Nephron progenitor cell (in vitro differentiated cells): ENCODE results near the gene ARMC6.

ENCODE experiments used
- DNase-seq: peaks from one replicate; pipeline ENCODE4 v3.0.0; 2021
- H3K27ac Mint-ChIP-seq: 2 replicates; pipeline ENCODE4 v1.8.0; 2021; ENCODE audit warnings: mild to moderate bottlenecking, moderate library complexity, mixed read lengths
- H3K27me3 Mint-ChIP-seq: 2 replicates; pipeline ENCODE4 v1.8.0; 2021; ENCODE audit warnings: mild to moderate bottlenecking, low read depth, mixed read lengths; ENCODE audit not compliant: poor library complexity
- H3K36me3 Mint-ChIP-seq: 2 replicates; pipeline ENCODE4 v1.8.0; 2021; ENCODE audit warnings: low read depth, mixed read lengths
- H3K4me1 Mint-ChIP-seq: 2 replicates; pipeline ENCODE4 v1.8.0; 2021; ENCODE audit warnings: mixed read lengths
- H3K4me3 Mint-ChIP-seq: 2 replicates; pipeline ENCODE4 v1.8.0; 2021; ENCODE audit warnings: mild to moderate bottlenecking, moderate library complexity, mixed read lengths
- H3K9me3 Mint-ChIP-seq: 2 replicates; pipeline ENCODE4 v1.8.0; 2021; ENCODE audit warnings: mild to moderate bottlenecking, moderate library complexity, mixed read lengths
- TF ChIP-seq, protein P1 (sequence below): fragments of 200-600 bp; sonication (generic); IDR thresholded peaks from 2 replicates; pipeline ENCODE4 v1.5.0; 2021; ENCODE audit warnings: antibody characterized with exemption

ARMC6 gene

DNA sequence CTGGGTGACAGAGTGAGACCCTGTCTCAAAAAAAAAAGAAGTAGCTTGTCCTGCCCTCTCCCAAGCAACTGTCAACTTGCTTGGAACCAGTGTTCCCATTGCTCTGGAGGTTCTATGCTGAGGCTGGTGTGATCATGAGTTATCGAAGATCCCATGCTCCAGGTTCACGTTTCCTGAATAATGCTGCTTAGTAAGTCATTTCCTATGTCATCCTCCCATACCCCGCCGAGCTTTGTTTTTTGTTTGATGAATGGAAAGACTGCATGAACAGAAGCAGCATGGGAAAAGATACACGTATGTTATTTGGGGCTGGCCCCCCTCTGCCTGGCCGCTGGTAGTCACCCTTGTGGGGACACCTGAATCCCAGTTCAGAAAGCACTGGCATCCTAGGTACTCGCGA, 41.7 kb downstream of the ARMC6 start:
- DNase-seq, result no peak

DNA sequence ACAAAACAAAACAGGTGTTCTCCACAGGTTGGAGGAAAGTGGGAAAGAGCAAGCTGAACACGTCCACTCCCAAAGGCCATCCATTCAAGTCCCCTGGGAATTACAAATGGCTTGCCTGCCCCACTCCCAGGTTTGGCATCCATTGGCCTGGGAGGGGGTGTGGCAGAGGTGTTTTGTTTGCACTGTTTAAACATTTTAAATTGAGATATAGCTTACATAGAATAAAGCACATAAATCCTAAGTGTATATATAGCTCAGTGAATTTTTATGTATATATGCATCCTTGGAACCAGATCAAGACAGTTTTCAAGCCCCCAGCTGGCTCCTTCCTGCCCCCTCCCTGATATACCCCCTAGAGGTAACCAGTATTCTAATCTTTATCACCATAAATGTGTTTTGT, 43.1 kb downstream of the ARMC6 start:
- H3K27me3 Mint-ChIP-seq, result peaks cover 24% of the 10 kb centered on the region
- no peaks in the 10 kb centered on the region for H3K36me3 Mint-ChIP-seq
- DNase-seq, result no peak
- no peak overlapping the region for H3K27ac Mint-ChIP-seq
- H3K4me3 Mint-ChIP-seq, result no peak overlapping the region
- peaks cover 6% of the 10 kb centered on the region for H3K4me1 Mint-ChIP-seq
- TF ChIP-seq, protein P1, sequence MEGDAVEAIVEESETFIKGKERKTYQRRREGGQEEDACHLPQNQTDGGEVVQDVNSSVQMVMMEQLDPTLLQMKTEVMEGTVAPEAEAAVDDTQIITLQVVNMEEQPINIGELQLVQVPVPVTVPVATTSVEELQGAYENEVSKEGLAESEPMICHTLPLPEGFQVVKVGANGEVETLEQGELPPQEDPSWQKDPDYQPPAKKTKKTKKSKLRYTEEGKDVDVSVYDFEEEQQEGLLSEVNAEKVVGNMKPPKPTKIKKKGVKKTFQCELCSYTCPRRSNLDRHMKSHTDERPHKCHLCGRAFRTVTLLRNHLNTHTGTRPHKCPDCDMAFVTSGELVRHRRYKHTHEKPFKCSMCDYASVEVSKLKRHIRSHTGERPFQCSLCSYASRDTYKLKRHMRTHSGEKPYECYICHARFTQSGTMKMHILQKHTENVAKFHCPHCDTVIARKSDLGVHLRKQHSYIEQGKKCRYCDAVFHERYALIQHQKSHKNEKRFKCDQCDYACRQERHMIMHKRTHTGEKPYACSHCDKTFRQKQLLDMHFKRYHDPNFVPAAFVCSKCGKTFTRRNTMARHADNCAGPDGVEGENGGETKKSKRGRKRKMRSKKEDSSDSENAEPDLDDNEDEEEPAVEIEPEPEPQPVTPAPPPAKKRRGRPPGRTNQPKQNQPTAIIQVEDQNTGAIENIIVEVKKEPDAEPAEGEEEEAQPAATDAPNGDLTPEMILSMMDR, result no peak
- H3K9me3 Mint-ChIP-seq, result no peaks in the 10 kb centered on the region

More for the DNA sequence above, 41.7 kb downstream of the ARMC6 start:
- Mint-ChIP-seq H3K36me3 (no peaks in the 10 kb centered on the region), H3K4me3 (no peak overlapping the region), H3K9me3 (no peaks in the 10 kb centered on the region), H3K27me3 (peaks cover 24% of the 10 kb centered on the region), H3K4me1 (peaks cover 3% of the 10 kb centered on the region), H3K27ac (no peak overlapping the region)
- TF ChIP-seq, protein P1, result no peak

DNA sequence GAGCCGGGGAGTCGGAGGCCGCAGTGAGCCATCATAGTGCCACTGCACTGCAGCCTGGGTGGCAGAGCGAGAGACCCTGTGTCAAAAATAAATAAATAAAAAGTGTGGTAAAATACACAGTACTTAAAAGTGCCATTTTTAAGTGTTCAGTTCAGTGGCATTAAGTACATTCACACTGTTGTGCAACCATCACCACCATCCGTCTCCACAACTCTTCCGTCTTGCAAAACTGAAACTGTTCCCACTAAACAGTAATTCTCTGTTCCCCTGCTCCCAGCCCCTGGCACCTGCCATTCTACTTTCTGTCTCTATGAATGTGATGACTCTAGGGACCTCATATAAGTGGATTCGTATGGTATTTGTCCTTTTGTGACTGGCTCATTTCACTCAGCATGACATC, 43.7 kb downstream of the ARMC6 start:
- H3K4me3 Mint-ChIP-seq, result no peak overlapping the region
- no peak for DNase-seq
- H3K27ac Mint-ChIP-seq, result no peak overlapping the region
- H3K4me1 Mint-ChIP-seq, result peaks cover 12% of the 10 kb centered on the region
- H3K27me3 Mint-ChIP-seq, result peaks cover 24% of the 10 kb centered on the region
- TF ChIP-seq, protein P1, result no peak
- H3K36me3 Mint-ChIP-seq, result no peaks in the 10 kb centered on the region
- H3K9me3 Mint-ChIP-seq, result no peaks in the 10 kb centered on the region

DNA sequence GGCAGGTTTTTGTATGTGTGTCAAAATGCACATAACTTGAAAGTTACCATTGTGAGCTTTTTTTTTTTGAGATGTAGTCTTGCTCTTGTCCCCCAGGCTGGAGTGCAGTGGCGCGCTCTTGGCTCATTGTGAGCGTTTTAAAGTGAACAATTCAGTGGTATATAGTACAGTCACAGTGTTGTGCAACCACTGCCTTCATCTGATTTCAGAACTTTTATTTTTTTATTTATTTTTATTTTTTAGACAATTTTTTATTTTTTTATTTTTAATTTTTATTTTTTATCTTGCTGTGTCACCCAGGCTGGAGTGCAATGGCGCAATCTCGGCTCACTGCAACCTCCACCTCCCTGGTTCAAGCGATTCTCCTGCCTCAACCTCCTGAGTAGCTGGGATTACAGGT, 45.4 kb downstream of the ARMC6 start:
- TF ChIP-seq, protein P1, result no peak
- Mint-ChIP-seq H3K4me3 (no peak overlapping the region), H3K36me3 (no peaks in the 10 kb centered on the region), H3K9me3 (no peaks in the 10 kb centered on the region), H3K27me3 (peaks cover 25% of the 10 kb centered on the region), H3K27ac (no peak overlapping the region), H3K4me1 (peaks cover 17% of the 10 kb centered on the region)
- DNase-seq, result no peak

DNA sequence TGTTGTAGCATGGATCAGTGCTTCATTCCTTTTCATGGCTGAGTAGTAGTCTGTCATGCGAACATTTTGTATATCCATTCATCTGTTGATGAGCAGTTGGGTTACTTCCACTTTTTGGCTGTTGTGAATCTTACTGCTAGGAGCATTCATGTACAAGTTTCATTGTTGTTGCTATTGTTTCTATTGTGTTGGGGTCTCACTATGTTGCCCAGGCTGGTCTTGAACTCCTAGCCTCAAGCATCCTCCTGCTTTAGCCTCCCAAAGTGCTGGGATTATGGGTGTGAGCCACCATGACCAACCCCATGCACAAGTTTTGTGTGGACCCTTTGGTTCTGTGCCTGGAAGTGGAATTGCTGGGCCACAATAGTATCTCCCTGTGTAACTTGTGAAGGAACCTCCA, 46.2 kb downstream of the ARMC6 start:
- H3K36me3 Mint-ChIP-seq, result no peaks in the 10 kb centered on the region
- no peak overlapping the region for H3K27ac Mint-ChIP-seq
- H3K27me3 Mint-ChIP-seq, result peaks cover 25% of the 10 kb centered on the region
- H3K4me1 Mint-ChIP-seq, result peaks cover 17% of the 10 kb centered on the region
- H3K9me3 Mint-ChIP-seq, result no peaks in the 10 kb centered on the region
- no peak for DNase-seq
- TF ChIP-seq, protein P1, result no peak
- H3K4me3 Mint-ChIP-seq, result no peak overlapping the region

DNA sequence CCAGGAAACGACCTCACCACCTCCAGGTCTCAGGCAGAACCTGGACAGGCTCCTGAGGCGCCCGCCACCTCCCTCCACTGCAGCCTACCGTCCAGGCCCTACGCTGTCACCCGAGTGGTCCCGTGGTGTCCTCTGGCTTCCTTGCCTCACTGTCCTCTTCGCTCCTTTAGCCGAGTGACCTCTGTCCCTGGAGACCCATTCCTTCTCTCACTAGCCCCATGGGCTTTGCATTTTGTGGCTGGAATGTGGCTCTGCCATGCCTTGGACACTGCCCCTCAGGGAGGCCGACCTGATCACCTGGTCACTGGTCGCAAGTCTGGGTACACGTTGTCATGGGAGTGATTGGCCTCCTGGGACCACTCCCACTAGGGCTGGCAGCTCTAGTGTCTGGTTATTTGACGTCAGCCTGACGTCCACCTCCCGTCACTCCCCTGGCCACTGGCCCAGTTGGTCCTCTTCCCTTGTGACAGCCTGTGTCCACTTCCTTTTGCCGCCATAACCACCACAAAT, 48.3 kb downstream of the ARMC6 start:
- Mint-ChIP-seq H3K4me3 (peak overlapping the region; percentile 56), H3K36me3 (no peaks in the 10 kb centered on the region), H3K27me3 (peaks cover 27% of the 10 kb centered on the region), H3K4me1 (peaks cover 17% of the 10 kb centered on the region), H3K27ac (peak overlapping the region; percentile 93), H3K9me3 (no peaks in the 10 kb centered on the region)
- TF ChIP-seq, protein P1, result no peak
- peak; percentile 26 for DNase-seq
